ENCODE results near the gene TBC1D2B.

The TBC1D2B gene

DNA sequence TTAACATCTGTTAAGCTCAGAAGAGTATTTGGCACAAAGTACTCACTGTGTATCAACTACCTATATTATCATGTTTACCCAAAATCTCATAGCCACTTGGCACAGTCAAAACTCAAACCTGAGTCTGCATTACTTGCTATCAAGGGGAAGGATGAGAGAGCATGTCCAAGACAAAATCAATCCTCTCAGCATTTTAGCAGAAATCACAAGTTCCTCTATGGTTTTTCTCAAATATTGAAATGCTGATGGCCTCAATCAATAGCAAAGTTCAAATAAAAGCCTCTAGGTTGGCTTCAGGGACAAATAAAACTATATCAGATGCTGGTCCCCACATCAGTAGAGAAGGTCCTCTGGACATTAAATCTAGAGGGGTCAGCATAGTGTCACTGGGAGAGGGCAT lies 14.3 kb downstream of the TBC1D2B start:
- no peak for DNase-seq (ENCODE audit: low read depth, low spot score)
- H3K4me3 ChIP-seq (ENCODE audit: low read depth, low read length) = no peak overlapping the region
- ChIA-PET CTCF (interaction anchor here (1.4 to 2.3 kb wide), 2 partner anchors 10 to 46 kb away, joined by 3 to 12 read pairs; no protein-coding TSS in a partner anchor), POLR2A (interaction anchor here (0.7 kb wide), 1 partner anchor 11 kb away, joined by 3 read pairs; no protein-coding TSS in a partner anchor)
- TF ChIP-seq, protein P1, sequence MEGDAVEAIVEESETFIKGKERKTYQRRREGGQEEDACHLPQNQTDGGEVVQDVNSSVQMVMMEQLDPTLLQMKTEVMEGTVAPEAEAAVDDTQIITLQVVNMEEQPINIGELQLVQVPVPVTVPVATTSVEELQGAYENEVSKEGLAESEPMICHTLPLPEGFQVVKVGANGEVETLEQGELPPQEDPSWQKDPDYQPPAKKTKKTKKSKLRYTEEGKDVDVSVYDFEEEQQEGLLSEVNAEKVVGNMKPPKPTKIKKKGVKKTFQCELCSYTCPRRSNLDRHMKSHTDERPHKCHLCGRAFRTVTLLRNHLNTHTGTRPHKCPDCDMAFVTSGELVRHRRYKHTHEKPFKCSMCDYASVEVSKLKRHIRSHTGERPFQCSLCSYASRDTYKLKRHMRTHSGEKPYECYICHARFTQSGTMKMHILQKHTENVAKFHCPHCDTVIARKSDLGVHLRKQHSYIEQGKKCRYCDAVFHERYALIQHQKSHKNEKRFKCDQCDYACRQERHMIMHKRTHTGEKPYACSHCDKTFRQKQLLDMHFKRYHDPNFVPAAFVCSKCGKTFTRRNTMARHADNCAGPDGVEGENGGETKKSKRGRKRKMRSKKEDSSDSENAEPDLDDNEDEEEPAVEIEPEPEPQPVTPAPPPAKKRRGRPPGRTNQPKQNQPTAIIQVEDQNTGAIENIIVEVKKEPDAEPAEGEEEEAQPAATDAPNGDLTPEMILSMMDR (IDR thresholded peaks at IDR 0.05; ENCODE audit: insufficient read depth, low read length, missing control alignments) = no peak

GRCh38 chr15:78061963-78062427 lies 15.5 kb downstream of the TBC1D2B start:
- peak overlapping the region; percentile 47 for H3K4me3 ChIP-seq (ENCODE audit: low read depth, low read length)
- ChIA-PET POLR2A (no interaction called here), CTCF (interaction anchor here (0.9 to 2.3 kb wide), 6 partner anchors 10 to 47 kb away, joined by 3 to 12 read pairs (median 3); partner anchors contain the start of gene TBC1D2B)
- TF ChIP-seq, protein P1 (IDR thresholded peaks at IDR 0.05; ENCODE audit: insufficient read depth, low read length, missing control alignments) = no peak
- no peak for DNase-seq (ENCODE audit: low read depth, low spot score)

DNA sequence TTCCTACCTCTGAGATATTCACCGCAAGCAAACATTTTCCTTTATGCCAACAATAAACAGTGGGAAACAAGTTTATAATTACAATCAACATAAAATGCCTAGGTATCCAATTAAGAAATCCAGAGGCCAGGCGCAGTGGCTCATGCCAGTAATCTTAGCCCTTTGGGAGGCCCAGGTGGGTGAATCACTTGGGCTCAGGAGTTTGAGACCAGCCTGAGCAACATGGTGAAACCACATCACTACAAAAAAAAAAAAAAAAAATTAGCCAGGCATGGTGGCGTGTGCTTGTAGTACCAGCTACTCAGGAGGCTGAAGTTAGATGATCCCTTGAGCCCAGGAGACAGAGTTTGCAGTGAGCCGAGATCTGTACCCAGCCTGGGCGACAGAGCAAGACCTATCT lies 17.3 kb downstream of the TBC1D2B start:
- DNase-seq (ENCODE audit: low read depth, low spot score) = no peak
- H3K4me3 ChIP-seq (ENCODE audit: low read depth, low read length) = no peak overlapping the region
- ChIA-PET POLR2A (no interaction called here), CTCF (interaction anchor here (1.1 to 2.1 kb wide), 3 partner anchors 11 to 101 kb away, joined by 4 read pairs; no protein-coding TSS in a partner anchor)
- TF ChIP-seq, protein P1 (IDR thresholded peaks at IDR 0.05; ENCODE audit: insufficient read depth, low read length, missing control alignments) = no peak

DNA sequence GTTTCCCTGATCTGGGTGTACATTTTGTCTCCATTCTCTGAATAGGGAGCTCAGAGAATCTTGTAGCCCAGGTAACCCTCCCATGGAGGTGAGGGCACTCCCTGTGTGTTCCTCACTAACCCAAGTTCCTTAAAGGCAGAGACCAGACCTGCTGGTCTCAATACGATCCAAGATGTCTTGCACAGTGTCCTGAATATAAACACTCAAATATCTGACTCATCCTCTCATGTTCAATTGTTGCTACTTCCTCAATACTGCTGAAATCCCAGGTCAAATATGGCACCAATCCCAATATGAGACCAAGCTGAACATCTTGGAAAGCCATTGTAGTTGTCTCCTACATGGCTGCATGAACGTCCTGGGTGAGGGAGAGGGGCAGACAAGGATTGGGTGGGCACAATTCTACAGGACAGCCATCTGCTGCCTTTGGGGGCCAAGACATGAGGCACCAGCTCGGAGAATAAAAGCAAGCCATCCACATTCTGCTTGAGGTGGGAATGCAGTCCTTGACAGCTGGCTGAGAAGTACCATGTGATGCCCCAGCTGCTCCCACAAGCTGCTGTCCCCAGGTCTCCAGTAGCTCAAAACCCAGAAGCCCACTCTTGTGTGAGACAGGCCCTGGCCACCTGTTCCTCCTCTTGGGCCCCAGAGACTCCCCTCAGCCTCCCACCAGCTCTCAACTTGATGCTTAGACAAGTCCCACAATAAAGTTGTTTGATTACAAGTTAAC lies 18.2 kb downstream of the TBC1D2B start:
- DNase-seq (ENCODE audit: low read depth, low spot score) = no peak
- no peak overlapping the region for H3K4me3 ChIP-seq (ENCODE audit: low read depth, low read length)
- POLR2A ChIA-PET = interaction anchor here (1.3 kb wide), 1 partner anchor 11 kb away, joined by 3 read pairs; no protein-coding TSS in a partner anchor
- CTCF ChIA-PET = interaction anchor here (1.3 to 2.1 kb wide), 4 partner anchors 9 to 100 kb away, joined by 3 to 11 read pairs (median 4); no protein-coding TSS in a partner anchor
- TF ChIP-seq, protein P1 (IDR thresholded peaks at IDR 0.05; ENCODE audit: insufficient read depth, low read length, missing control alignments) = no peak

DNA sequence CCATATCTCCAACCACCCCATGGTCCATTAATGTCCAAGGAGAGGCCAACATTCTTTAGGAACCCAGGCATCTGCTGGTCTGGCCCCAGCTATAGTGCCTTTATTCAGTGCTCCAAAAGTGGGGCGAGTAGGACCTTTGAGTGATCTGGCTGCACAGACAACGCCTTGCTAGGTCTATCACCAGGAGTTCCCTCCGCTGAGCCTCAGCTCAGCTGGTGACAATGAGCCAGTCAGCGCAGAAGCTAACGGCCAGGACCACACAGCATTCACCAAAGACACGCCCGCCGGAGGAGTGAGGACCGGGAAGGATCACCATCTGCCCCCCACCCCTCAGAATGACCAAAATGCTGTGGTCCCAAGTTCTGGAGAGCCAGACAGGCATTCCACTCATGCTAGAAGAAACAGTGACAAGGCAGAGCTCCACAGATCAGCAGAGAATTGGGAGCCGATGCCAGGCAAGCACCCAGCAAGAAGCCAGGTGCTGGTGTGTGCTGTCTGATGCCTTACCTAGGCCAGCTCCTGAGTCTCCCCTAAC lies 19.0 kb downstream of the TBC1D2B start:
- no peak for DNase-seq (ENCODE audit: low read depth, low spot score)
- H3K4me3 ChIP-seq (ENCODE audit: low read depth, low read length) = no peak overlapping the region
- ChIA-PET CTCF (interaction anchor here (1.3 to 2.1 kb wide), 4 partner anchors 8 to 99 kb away, joined by 3 to 11 read pairs (median 4); no protein-coding TSS in a partner anchor), POLR2A (interaction anchor here (1.3 kb wide), 1 partner anchor 10 kb away, joined by 3 read pairs; no protein-coding TSS in a partner anchor)
- TF ChIP-seq, protein P1 (IDR thresholded peaks at IDR 0.05; ENCODE audit: insufficient read depth, low read length, missing control alignments) = no peak

DNA sequence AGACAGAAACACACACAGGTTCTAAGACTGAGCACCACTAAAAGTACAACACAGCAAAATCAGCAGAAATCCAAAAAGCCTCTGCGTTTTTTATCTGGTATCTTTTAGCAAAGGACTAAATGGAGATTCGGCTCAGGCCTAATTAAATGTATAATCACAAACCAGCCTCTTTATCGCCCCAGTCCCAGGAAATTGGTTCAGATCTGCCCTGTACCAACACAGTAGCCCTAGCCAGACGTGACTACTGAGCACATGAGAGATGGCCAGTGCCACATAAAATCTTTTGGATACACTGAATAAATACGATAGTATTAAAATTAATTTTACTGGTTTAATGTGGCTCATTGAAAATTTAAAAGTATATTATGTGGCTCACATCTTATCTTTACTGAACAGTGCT lies 19.7 kb downstream of the TBC1D2B start:
- DNase-seq (ENCODE audit: low read depth, low spot score) = no peak
- ChIA-PET POLR2A (no interaction called here), CTCF (interaction anchor here (1.3 kb wide), 2 partner anchors 8 to 11 kb away, joined by 3 read pairs; no protein-coding TSS in a partner anchor)
- TF ChIP-seq, protein P1 (IDR thresholded peaks at IDR 0.05; ENCODE audit: insufficient read depth, low read length, missing control alignments) = no peak
- H3K4me3 ChIP-seq (ENCODE audit: low read depth, low read length) = no peak overlapping the region

Data from AG04449 (cell line).